PC-9 (cell line): ENCODE measurements around the gene TAL1.

Experiments used
- CTCF ChIP-seq: fragments of 200-600 bp; sonication (generic); conservative IDR thresholded peaks from 2 replicates; pipeline ENCODE4 v1.6.1; 2017; ENCODE audit warnings: mixed run types, antibody characterized with exemption, mild to moderate bottlenecking, moderate library complexity
- EZH2 ChIP-seq: fragments of 200-600 bp; sonication (generic); IDR thresholded peaks from 2 replicates; pipeline ENCODE4 v1.8.0; 2017; ENCODE audit warnings: antibody characterized with exemption, low read depth

- TF ChIP-seq EZH2 (no peak), CTCF (no peak)
Observed at GRCh38 chr1:47230692-47231300, 1.2 kb downstream of the TAL1 start.
